Nephron (organoid): ENCODE measurements around the gene UST.
A peak's percentile ranks its signal among the peaks of the same experiment; 100 is the strongest.
"Not testable (repeated sequence)": the region's sequence is repeated elsewhere in the genome, so short reads cannot be mapped to it uniquely, and the experiment has no call there.

Experiments
- H3K27ac Mint-ChIP-seq, 3 experiments: 2 replicates each; pipeline ENCODE4 v1.8.0; 2020; ENCODE audit warnings: mixed read lengths in 3 of 3, mild to moderate bottlenecking in 2 of 3, moderate library complexity in 1 of 3
- H3K27me3 Mint-ChIP-seq: 2 replicates; pipeline ENCODE4 v1.8.0; 2021; ENCODE audit warnings: low read depth, mild to moderate bottlenecking, moderate library complexity, mixed read lengths
- H3K36me3 Mint-ChIP-seq: 2 replicates; pipeline ENCODE4 v1.8.0; 2020; ENCODE audit warnings: low read depth, mixed read lengths
- H3K4me1 Mint-ChIP-seq: 2 replicates; pipeline ENCODE4 v1.8.0; 2020; ENCODE audit warnings: mixed read lengths
- H3K4me3 Mint-ChIP-seq, 3 experiments: 2 replicates each; pipeline ENCODE4 v1.8.0; 2020; ENCODE audit warnings: mild to moderate bottlenecking in 3 of 3, mixed read lengths in 3 of 3, moderate library complexity in 2 of 3
- H3K9me3 Mint-ChIP-seq: 2 replicates; pipeline ENCODE4 v1.8.0; 2020; ENCODE audit warnings: mixed read lengths
- CTCF ChIP-seq, 3 experiments: fragments of 200-600 bp; sonication (generic); IDR thresholded peaks; one replicate each; pipeline ENCODE4 v1.5.0; 2021; ENCODE audit warnings: antibody characterized with exemption in 3 of 3; ENCODE audit not compliant: unreplicated experiment in 3 of 3

The UST gene

DNA sequence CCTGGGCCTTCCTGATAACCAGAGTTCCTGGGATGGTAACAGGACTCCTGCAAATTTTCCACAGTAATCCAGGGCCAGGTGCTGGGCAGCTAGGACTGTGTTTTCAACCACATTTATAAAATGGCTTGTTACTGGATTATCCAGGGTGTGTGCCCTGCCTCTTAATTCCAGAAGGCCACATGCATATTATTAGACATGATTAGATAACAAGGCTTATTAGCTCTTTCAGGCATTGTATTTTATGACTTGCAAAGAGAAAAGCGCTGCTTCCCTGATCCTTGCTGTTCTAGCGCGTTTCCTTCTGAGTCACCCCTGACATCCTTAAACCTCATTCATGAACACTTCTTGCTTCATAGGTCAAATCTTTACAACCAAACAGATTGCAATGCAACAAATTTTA, 208.6 kb downstream of the UST start:
- peaks cover 13% of the 10 kb centered on the region for H3K36me3 Mint-ChIP-seq
- H3K27ac Mint-ChIP-seq, result no peak overlapping the region
- peaks cover 44% of the 10 kb centered on the region for H3K4me1 Mint-ChIP-seq
- no peak for TF ChIP-seq CTCF (IDR thresholded peaks at IDR 0.05; ENCODE audit: unreplicated experiment in 3 of 3)
- H3K27me3 Mint-ChIP-seq, result peaks cover 4% of the 10 kb centered on the region
- no peak overlapping the region for H3K4me3 Mint-ChIP-seq
- H3K9me3 Mint-ChIP-seq, result peaks cover 3% of the 10 kb centered on the region

DNA sequence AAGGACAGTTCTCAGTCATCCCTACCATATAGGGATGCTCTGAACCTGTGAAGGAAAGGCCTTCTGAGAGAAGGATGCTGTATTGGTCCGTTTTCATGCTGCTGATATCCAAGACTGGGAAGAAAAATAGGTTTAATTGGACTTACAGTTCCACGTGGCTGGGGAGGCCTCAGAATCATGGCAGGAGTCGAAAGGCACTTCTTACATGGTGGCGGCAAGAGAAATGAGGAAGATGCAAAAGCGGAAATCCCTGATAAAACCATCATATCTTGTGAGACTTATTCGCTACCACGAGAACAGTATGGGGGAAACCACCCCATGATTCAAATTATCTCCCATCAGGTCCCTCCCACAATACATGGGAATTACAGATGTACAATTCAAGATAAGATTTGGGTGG, 209.3 kb downstream of the UST start:
- H3K27ac Mint-ChIP-seq, H3K4me3 Mint-ChIP-seq, H3K9me3 Mint-ChIP-seq, H3K27me3 Mint-ChIP-seq: not testable (repeated sequence)
- H3K36me3 Mint-ChIP-seq, result peaks cover 13% of the 10 kb centered on the region
- peaks cover 46% of the 10 kb centered on the region for H3K4me1 Mint-ChIP-seq

DNA sequence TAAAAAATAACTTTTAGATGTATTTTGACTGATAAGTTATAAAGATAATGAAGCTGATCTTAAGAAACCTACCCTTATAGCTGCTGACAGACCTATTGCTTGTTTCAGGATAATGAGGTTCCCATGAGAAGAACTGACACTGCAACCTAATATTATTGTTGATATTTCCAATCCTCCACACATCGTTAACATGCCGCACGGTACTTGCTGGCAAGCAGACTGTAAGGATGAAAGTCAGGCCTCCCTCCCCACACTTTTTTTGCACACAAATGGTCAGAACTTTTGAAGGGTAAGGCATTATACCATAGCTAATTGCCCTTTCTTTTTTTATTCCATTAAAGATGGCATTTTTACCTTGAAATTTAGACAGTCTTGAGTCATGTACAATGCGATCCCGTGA, 210.9 kb downstream of the UST start:
- no peak overlapping the region for H3K4me3 Mint-ChIP-seq
- TF ChIP-seq CTCF (IDR thresholded peaks at IDR 0.05; ENCODE audit: unreplicated experiment in 3 of 3), result no peak
- H3K27ac Mint-ChIP-seq, result no peak overlapping the region
- peaks cover 4% of the 10 kb centered on the region for H3K27me3 Mint-ChIP-seq
- H3K36me3 Mint-ChIP-seq, result peaks cover 13% of the 10 kb centered on the region
- H3K4me1 Mint-ChIP-seq, result peaks cover 45% of the 10 kb centered on the region
- H3K9me3 Mint-ChIP-seq, result peaks cover 3% of the 10 kb centered on the region

DNA sequence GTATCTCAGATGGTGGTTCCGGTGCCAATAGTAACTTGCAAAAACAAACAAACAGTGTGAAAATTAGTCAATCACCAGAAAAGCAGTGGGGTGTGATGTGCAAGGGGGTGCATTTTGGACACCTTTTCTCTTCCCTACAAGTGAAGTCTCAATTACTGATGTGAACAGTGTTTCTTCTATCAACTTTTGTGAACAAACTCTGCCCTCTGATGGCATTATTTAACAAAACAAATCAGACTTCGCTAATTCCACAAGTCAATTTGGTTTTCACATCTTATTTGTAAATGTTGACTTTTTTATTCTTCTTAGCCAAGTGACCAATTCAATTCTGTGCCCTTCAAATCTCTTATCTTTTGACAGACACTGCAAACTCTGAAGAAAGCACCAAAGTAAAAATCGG, 212.2 kb downstream of the UST start:
- Mint-ChIP-seq H3K27ac (peak overlapping the region in 1 of 3 experiments; percentile 20), H3K9me3 (peaks cover 3% of the 10 kb centered on the region), H3K27me3 (peaks cover 4% of the 10 kb centered on the region), H3K4me1 (peaks cover 49% of the 10 kb centered on the region), H3K36me3 (peaks cover 13% of the 10 kb centered on the region), H3K4me3 (no peak overlapping the region)
- peak in 1 of 3 experiments; percentile 9 for TF ChIP-seq CTCF (IDR thresholded peaks at IDR 0.05; ENCODE audit: unreplicated experiment in 3 of 3)

DNA sequence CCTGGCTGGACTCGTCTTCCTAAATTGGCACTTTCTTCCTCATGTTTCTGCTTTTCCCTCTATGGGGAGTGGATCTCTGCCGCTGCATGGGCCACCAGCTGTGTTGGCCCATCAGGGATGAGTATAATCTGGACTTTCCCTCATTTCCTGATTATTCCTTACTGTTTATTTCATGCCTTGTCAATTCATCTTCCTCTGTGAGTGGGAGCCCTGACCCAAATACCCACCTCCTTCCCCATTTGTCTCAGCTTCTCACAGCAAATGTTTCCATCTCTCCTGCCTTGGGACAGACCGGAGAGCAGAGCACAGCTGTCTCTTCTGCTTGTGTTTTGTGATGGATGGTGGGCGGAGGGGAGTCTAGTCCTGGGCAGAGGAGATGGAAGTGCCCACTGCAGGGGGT, 212.7 kb downstream of the UST start:
- no peak for TF ChIP-seq CTCF (IDR thresholded peaks at IDR 0.05; ENCODE audit: unreplicated experiment in 3 of 3)
- peaks cover 49% of the 10 kb centered on the region for H3K4me1 Mint-ChIP-seq
- H3K9me3 Mint-ChIP-seq, result peaks cover 3% of the 10 kb centered on the region
- H3K27ac Mint-ChIP-seq, result peak overlapping the region in 2 of 3 experiments; percentile 17 to 20
- H3K36me3 Mint-ChIP-seq, result peaks cover 13% of the 10 kb centered on the region
- H3K4me3 Mint-ChIP-seq, result no peak overlapping the region
- H3K27me3 Mint-ChIP-seq, result peaks cover 4% of the 10 kb centered on the region

DNA sequence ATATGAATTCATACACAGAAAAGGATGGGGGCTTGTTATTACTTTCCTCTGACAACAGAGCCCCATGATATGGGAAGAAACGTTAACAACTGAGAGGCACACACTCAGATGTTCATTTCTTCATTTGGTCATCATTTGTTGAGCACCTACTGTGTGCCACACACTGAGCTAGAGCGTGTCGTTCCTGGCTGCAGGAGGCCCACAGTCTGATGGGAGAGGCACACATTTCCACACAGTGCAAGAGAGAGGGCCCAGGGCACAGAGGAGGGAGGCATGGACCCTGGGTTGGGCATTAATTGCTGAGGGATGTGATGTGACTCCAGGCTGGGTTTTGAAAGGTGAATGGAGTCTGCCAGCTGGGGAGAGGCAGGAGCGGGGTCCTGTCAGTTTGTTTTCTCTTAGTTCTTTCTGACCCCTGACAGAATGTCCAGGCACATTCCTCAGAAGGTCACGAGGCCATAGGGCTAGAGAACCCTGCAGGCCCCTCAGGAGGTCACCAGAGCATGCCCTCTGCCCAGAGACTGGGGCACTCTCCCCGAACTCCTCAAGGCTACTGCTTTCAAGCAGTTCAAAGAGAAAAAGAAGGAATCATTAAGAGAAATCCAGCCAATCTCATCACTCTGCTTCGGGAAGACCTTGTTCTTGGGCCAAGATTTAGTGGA, 216.2 kb downstream of the UST start:
- TF ChIP-seq CTCF (IDR thresholded peaks at IDR 0.05; ENCODE audit: unreplicated experiment in 3 of 3), result no peak
- Mint-ChIP-seq H3K36me3 (peaks cover 6% of the 10 kb centered on the region), H3K9me3 (no peaks in the 10 kb centered on the region), H3K4me3 (no peak overlapping the region), H3K27ac (no peak overlapping the region), H3K4me1 (peaks cover 57% of the 10 kb centered on the region), H3K27me3 (peaks cover under 1% of the 10 kb centered on the region)
